LNCaP clone FGC (cell line): Measurements from ENCODE around the gene RAX2.
"Not testable (repeated sequence)": the region's sequence is repeated elsewhere in the genome, so short reads cannot be mapped to it uniquely, and the experiment has no call there.

ENCODE experiments used
- DNase-seq: peaks from one replicate; pipeline ENCODE4 v3.0.0-alpha.2; 2011; ENCODE audit warnings: low read depth
- H3K4me3 ChIP-seq: 2 replicates; pipeline ENCODE4 v1.5.1; 2011; ENCODE audit warnings: mild to moderate bottlenecking, low read depth, low read length, control low read depth
- CTCF ChIP-seq: IDR thresholded peaks from 2 replicates; pipeline ENCODE4 v1.5.1; 2012; ENCODE audit warnings: mild to moderate bottlenecking; ENCODE audit not compliant: control insufficient read depth, insufficient read depth; ENCODE audit errors: extremely low read depth

The RAX2 gene

GRCh38 chr19:3759482-3760254 lies 12.4 kb downstream of the RAX2 start:
- no peak for DNase-seq
- TF ChIP-seq CTCF, result no peak
- no peak overlapping the region for H3K4me3 ChIP-seq

DNA sequence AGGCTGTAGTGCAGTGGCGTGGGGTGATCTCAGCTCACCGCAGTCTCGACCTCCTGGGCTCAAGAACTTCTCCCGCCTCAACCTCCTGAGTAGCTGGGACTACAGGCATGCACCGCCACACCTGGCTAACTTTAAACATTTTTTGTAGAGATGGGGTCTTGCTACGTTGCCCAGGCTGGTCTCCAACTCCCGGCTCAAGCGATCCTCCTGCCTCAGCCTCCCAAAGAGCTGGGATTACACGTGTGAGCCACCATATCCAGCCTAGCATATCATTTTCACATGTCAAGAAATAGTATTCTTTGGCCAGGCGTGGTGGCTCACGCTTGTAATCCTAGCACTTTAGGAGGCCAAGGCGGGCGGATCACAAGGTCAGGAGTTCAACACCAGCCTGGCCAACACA lies 13.7 kb downstream of the RAX2 start:
- DNase-seq, H3K4me3 ChIP-seq: not testable (repeated sequence)

- H3K4me3 ChIP-seq, DNase-seq: not testable (repeated sequence)
Measured at GRCh38 chr19:3757705-3758104, 14.3 kb downstream of the RAX2 start.

DNA sequence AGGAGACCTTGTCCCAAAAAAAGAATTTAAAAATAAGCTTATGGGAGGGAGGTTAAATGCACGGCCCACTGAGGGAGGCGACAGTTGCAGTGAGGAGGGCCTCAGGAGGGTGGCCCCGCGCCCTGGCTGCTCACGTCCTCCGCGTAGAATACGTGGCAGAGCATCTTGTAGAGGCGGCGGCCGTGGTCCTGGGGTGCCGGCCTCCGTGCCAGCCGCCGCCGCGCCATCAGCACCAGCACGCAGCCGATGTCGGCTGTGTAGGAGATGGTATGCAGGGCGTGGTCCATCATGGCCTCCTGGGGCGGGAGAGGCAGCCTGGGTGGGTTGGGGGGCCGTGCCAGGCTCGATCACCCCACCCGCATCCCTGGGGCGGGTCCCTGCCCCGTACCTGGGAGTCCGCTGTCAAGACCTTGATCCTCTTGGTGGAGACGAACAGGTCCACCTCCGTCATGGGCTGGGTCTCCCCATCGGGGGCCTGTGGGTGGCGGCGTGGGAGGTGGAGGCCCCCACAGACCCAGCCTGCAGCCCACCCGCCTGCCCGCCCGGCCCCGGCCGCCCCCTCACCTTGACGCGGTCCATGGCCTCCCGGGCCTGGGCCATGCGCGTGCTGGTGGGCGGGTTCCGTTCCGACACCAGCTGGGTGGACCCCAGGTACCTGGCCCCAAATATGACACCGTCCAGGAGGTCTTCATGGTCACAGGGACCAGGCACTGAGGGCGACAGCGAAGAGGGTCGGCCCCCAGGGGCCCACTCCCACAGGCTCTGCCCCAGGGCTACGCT lies 18.2 kb downstream of the RAX2 start:
- TF ChIP-seq CTCF, result no peak
- no peak overlapping the region for H3K4me3 ChIP-seq
- no peak for DNase-seq

DNA sequence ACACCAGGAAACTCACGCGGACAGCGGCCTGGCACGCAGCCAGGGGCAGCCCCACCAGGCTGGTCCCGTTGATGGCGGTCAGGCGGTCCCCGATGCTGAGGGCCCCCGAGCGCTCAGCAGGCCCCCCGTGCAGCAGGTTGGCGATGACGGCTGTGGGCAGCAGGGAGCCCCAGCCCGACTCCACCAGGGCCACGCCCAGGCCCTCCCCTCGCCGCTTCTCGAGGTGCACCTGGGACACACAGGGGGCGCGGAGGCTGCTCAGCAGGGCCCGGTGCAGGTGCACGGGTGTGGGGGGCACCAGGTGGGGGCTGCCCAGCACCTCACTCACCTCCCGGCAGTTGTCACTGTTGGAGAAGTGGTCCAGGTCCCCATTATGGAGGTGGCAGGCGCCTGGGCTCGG lies 19.5 kb downstream of the RAX2 start:
- no peak overlapping the region for H3K4me3 ChIP-seq
- DNase-seq, result no peak
- TF ChIP-seq CTCF, result no peak

DNA sequence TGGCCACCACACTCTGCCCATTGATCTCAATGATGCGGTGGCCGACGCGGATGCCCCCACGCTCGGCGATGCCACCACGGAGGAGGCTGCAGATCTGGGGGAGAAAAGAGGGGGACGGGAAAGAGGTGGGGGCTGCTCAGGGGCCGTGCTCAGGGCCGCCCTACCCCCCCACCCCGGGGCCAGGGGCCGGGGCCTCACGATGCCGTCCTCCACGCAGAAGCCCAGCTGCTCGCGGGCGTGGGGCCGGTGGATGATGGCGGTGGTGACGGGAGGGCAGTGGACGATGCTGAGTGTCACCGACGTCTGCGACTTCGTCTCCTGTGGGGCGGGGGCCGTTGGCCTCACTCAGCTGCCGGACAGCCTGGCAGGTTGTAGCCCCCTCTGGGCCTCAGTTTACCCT lies 20.8 kb downstream of the RAX2 start:
- TF ChIP-seq CTCF, result no peak
- no peak overlapping the region for H3K4me3 ChIP-seq
- no peak for DNase-seq

- no peak overlapping the region for H3K4me3 ChIP-seq
- DNase-seq, result no peak
- TF ChIP-seq CTCF, result no peak
Measured at GRCh38 chr19:3750211-3750610, 21.8 kb downstream of the RAX2 start.

GRCh38 chr19:3748965-3749364 lies 23.1 kb downstream of the RAX2 start:
- H3K4me3 ChIP-seq, result no peak overlapping the region
- no peak for DNase-seq
- TF ChIP-seq CTCF, result no peak
